GM23248 (cell line): ENCODE results near the gene CAMK2D.

Source experiments
- EZH2 ChIP-seq: fragments of 200-600 bp; sonication (generic); IDR thresholded peaks from 2 replicates; pipeline ENCODE4 v1.6.1; 2018; ENCODE audit warnings: antibody characterized with exemption, mild to moderate bottlenecking; ENCODE audit not compliant: insufficient read depth, poor library complexity, severe bottlenecking
- EZH2phosphoT487 ChIP-seq: fragments of 200-600 bp; sonication (generic); IDR thresholded peaks from 2 replicates; pipeline ENCODE4 v1.6.1; 2018; ENCODE audit warnings: antibody characterized with exemption, moderate library complexity, mild to moderate bottlenecking, low read depth; ENCODE audit not compliant: insufficient read depth

DNA sequence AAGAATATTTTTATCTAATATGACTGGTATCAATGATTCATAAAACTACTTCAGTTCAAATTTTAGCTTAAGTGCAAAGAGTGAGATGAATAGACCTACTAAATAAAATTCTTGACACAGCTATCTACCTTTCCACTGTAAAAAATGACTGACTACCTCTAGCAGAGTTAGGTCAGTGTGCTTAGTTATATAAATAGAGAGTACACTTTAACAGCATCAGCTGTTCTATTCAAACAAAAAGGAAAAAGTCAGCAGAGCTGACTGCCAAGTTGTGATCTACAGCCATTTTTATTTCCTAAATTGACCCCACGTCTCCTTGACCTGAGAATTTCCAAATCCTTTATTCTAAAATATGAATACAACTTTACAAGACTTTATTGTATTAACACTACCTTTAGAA, 262.4 kb downstream of the CAMK2D start:
- no peak for TF ChIP-seq EZH2phosphoT487
- TF ChIP-seq EZH2: no peak
